ENCODE results near the gene C19orf85.

Gene C19orf85

DNA sequence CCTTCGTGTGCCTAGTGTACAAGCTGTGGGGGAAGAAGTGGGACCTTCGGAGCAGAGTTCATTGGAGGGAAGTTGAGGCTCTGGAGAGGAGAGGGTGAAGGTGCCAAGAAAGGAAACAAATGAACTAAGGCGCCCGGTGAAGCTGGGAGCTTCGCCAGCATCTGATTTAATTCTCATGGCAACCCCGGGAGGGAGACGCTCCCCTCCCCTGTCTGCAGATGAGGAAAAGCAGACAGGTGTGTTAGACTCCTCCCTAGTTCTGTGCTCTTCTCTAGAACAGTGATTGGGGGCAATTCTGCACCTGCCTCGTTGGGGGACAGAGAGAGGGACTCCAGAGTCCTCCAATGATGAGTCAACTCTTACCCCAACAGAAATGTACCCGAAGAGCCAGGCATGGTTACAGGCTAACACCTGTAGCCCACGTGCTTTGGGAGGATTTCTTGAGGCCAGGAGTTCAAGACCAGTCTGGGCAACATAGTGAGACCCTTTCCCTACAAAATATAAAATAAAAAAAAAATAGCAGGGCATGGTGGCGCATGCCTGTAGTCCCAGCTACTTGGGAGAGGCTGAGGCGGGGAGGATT lies 27.9 kb upstream of the C19orf85 start:
- TF ChIP-seq FOXM1 (IDR thresholded peaks at IDR 0.05; ENCODE audit: borderline replicate concordance, low read depth), result no peak

DNA sequence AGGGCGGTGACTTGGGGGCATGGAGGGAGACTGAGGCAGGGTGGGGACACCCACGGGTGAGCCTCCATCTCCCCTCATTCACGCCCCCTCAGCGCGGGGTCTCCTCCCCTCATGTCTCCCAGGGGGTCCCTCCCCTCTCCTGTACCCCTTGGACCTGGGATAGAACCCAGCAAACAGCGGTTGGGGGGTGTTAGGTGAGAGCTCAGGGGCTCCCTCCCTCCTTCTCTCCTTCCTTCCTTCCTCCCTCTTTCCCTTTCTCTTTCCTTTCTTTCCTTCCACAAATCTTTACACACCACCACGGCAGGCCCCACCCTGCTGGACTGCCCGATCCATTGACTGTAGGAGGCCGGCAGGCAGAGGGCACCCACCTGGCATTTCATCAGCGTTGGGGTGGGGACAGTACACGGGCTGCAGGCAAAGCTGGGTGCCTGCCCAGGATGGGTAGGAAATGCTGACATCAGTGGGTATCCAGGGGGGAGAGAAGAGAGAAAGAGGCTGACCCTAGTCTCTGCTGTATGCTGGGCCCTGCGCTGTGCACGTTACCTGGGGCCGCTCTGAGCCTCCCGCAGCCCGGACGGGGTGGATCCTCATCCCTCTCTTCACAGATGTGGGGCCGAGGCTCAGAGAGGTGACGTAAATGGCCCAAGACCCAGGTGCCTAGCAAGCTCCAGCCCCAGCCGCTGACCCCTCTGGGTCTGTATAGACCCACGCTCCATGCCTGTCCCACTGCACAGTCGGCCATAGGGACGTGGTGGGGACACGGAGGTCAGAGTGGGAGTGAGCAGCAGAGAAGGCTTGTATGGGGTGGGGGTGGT lies 27.2 kb upstream of the C19orf85 start:
- TF ChIP-seq CEBPB (IDR thresholded peaks at IDR 0.05), result no peak
- TF ChIP-seq EGR1 (IDR thresholded peaks at IDR 0.05), result no peak
- TF ChIP-seq NFIC (IDR thresholded peaks at IDR 0.05), result no peak
- TF ChIP-seq EP300 (IDR thresholded peaks at IDR 0.05; ENCODE audit: borderline replicate concordance), result no peak
- TF ChIP-seq, protein P1, sequence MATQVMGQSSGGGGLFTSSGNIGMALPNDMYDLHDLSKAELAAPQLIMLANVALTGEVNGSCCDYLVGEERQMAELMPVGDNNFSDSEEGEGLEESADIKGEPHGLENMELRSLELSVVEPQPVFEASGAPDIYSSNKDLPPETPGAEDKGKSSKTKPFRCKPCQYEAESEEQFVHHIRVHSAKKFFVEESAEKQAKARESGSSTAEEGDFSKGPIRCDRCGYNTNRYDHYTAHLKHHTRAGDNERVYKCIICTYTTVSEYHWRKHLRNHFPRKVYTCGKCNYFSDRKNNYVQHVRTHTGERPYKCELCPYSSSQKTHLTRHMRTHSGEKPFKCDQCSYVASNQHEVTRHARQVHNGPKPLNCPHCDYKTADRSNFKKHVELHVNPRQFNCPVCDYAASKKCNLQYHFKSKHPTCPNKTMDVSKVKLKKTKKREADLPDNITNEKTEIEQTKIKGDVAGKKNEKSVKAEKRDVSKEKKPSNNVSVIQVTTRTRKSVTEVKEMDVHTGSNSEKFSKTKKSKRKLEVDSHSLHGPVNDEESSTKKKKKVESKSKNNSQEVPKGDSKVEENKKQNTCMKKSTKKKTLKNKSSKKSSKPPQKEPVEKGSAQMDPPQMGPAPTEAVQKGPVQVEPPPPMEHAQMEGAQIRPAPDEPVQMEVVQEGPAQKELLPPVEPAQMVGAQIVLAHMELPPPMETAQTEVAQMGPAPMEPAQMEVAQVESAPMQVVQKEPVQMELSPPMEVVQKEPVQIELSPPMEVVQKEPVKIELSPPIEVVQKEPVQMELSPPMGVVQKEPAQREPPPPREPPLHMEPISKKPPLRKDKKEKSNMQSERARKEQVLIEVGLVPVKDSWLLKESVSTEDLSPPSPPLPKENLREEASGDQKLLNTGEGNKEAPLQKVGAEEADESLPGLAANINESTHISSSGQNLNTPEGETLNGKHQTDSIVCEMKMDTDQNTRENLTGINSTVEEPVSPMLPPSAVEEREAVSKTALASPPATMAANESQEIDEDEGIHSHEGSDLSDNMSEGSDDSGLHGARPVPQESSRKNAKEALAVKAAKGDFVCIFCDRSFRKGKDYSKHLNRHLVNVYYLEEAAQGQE (IDR thresholded peaks at IDR 0.05; ENCODE audit: low read depth), result no peak
- TF ChIP-seq FOXM1 (IDR thresholded peaks at IDR 0.05; ENCODE audit: borderline replicate concordance, low read depth), result no peak
- TF ChIP-seq, protein P2, sequence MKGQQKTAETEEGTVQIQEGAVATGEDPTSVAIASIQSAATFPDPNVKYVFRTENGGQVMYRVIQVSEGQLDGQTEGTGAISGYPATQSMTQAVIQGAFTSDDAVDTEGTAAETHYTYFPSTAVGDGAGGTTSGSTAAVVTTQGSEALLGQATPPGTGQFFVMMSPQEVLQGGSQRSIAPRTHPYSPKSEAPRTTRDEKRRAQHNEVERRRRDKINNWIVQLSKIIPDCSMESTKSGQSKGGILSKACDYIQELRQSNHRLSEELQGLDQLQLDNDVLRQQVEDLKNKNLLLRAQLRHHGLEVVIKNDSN (IDR thresholded peaks at IDR 0.05), result no peak
- no peak for TF ChIP-seq ZBTB7A (IDR thresholded peaks at IDR 0.05; ENCODE audit: low read depth)
- TF ChIP-seq, protein P3, sequence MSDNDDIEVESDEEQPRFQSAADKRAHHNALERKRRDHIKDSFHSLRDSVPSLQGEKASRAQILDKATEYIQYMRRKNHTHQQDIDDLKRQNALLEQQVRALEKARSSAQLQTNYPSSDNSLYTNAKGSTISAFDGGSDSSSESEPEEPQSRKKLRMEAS (IDR thresholded peaks at IDR 0.05), result no peak
- no peak for TF ChIP-seq TAF1 (IDR thresholded peaks at IDR 0.05; ENCODE audit: low read depth)
- no peak for TF ChIP-seq RAD21 (IDR thresholded peaks at IDR 0.05; ENCODE audit: low read depth)
- TF ChIP-seq CREB1 (IDR thresholded peaks at IDR 0.05; ENCODE audit: low read depth), result no peak
- no peak for TF ChIP-seq TCF12 (IDR thresholded peaks at IDR 0.05; ENCODE audit: low read depth)
- no peak for TF ChIP-seq TEAD4 (IDR thresholded peaks at IDR 0.05)
- no peak for TF ChIP-seq YY1 (IDR thresholded peaks at IDR 0.05; ENCODE audit: low read depth)

DNA sequence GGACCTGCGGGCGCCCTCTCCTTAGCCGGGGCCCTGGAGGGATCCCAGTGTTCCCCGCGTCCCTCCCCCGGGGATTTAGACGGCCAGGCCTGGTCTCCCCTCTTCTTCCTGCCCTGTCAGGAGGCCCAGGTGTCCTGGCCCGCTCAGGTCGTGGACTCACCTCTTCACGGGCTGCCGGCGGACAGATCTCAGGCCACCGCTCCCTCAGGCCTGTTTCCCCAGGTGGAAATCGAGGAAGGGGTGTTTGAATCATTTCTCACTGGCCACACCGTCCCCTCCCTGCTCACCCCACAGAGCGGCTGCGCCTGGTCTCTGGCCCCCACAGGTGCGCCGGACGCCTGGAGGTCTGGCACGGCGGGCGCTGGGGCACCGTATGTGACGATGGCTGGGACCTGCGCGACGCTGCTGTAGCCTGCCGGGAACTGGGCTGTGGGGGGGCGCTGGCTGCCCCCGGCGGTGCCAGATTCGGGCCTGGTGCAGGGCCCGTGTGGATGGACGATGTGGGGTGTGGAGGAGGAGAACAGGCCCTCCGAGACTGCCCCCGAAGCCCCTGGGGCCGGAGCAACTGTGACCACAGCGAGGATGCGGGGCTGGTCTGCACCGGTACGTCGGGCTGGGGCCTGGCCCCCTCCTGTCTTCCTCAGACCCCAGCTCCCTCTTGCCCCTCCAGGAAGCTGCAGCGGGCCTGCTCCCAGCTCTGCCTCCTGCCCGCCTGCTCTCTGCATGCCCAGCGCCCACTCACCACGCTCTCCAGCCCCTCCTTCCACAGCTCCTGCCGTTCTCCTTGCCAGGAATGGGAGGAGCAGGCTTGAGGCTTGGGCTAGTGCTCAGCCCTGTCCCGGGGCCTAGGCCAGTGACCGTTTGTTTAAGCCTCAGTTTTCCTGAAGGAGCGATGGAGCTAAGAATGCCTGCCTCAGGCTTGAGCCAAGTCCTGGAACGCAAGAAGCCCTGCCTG lies 26.2 kb upstream of the C19orf85 start:
- TF ChIP-seq TEAD4 (IDR thresholded peaks at IDR 0.05) (no peak), EGR1 (IDR thresholded peaks at IDR 0.05) (no peak), RAD21 (IDR thresholded peaks at IDR 0.05; ENCODE audit: low read depth) (no peak), EP300 (IDR thresholded peaks at IDR 0.05; ENCODE audit: borderline replicate concordance) (no peak), TAF1 (IDR thresholded peaks at IDR 0.05; ENCODE audit: low read depth) (no peak), CREB1 (IDR thresholded peaks at IDR 0.05; ENCODE audit: low read depth) (no peak), FOXM1 (IDR thresholded peaks at IDR 0.05; ENCODE audit: borderline replicate concordance, low read depth) (no peak), CEBPB (IDR thresholded peaks at IDR 0.05) (no peak)
- TF ChIP-seq, protein P3 (IDR thresholded peaks at IDR 0.05), result no peak

DNA sequence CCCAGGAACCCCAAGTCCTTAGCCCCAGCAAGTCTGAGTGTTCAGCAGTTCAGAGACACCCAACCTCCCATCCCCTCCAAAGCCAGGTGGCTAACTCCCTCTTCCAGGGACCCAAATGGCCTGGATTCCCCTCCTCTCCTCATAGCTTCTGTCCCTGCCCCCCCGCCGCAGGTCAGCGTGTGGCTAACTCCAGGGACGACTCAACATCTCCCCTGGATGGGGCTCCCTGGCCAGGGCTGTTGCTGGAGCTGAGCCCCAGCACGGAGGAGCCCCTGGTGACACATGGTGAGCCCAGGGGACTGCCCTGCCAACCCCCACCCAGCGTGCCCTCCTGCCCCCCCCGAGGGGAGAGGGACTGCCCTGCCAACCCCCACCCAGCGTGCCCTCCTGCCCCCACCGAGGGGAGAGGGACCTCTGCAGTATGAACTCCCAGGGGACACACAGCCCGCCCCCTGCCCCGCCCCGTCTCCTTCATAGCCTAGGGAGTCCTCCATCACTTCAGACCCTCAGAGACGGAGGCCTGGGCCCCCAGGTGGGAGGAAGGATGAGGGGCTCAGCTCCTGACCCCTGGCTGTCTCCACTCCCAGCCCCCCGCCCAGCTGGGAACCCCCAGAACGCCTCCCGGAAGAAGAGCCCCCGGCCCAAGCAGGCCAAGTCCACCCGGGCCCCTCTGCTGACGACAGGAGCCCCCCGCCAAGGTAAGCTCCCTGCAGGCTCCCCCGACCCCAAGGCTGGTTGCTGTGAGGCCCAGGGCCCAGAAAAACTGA lies 25.3 kb upstream of the C19orf85 start:
- TF ChIP-seq, protein P3 (IDR thresholded peaks at IDR 0.05), result no peak
- TF ChIP-seq TAF1 (IDR thresholded peaks at IDR 0.05; ENCODE audit: low read depth) (no peak), EP300 (IDR thresholded peaks at IDR 0.05; ENCODE audit: borderline replicate concordance) (no peak), CEBPB (IDR thresholded peaks at IDR 0.05) (no peak), TEAD4 (IDR thresholded peaks at IDR 0.05) (no peak), FOXM1 (IDR thresholded peaks at IDR 0.05; ENCODE audit: borderline replicate concordance, low read depth) (no peak), TCF12 (IDR thresholded peaks at IDR 0.05; ENCODE audit: low read depth) (no peak), CREB1 (IDR thresholded peaks at IDR 0.05; ENCODE audit: low read depth) (no peak), YY1 (IDR thresholded peaks at IDR 0.05; ENCODE audit: low read depth) (no peak), ZBTB7A (IDR thresholded peaks at IDR 0.05; ENCODE audit: low read depth) (no peak), NFIC (IDR thresholded peaks at IDR 0.05) (no peak), RAD21 (IDR thresholded peaks at IDR 0.05; ENCODE audit: low read depth) (no peak), EGR1 (IDR thresholded peaks at IDR 0.05) (no peak)
- TF ChIP-seq, protein P1 (IDR thresholded peaks at IDR 0.05; ENCODE audit: low read depth), result no peak
- TF ChIP-seq, protein P2 (IDR thresholded peaks at IDR 0.05), result no peak
